Adrenal gland (tissue), 5 donors: Measurements from ENCODE around the gene AADAC.

Experiments used
- CTCF ChIP-seq, 6 experiments: fragments of 450-650 bp in 4 of 6; fragments of 200-600 bp in 2 of 6; sonication (generic) in 1 of 6; IDR thresholded peaks; 1 replicate in 5 of 6; 2 replicates in 1 of 6; pipeline versions ENCODE4 v1.5.1 to v1.8.0; 2016 to 2021; ENCODE audit warnings: antibody characterized with exemption in 6 of 6, mild to moderate bottlenecking in 2 of 6, moderate library complexity in 1 of 6
- POLR2A ChIP-seq, 2 donors: fragments of 450-650 bp; IDR thresholded peaks; one replicate each; pipeline ENCODE4 v1.6.1; 2017; ENCODE audit warnings: antibody characterized with exemption in 2 of 2, mild to moderate bottlenecking in 2 of 2, moderate library complexity in 1 of 2
- donor health status: DM: no; HTN: no; CAD: no.

DNA sequence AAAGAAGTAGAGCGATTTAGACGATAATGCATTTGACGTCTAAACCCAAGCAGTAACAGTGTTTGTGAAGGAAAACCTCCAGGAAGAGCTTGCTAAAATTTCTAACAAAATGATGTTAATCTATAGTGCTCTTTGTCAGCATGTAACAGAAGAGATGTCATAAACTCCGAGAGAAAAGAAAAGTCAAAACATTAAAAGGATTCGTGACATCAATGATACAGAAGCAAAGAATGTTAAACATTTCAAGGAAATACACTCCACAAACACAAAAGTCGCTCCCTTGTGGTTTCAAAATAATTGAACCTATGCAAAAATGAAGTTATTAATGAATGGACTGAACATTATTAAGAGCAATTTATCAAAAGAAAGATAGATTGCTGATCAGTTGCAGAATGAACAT, 27.9 kb downstream of the AADAC start:
- TF ChIP-seq POLR2A (IDR thresholded peaks at IDR 0.05) = no peak
- TF ChIP-seq CTCF (IDR thresholded peaks at IDR 0.05) = no peak
